Bladder microvascular endothelial cell (primary cell): Measurements from ENCODE around the gene AEBP1. TPM values are rescaled to one million over a fixed set of nuclear protein-coding genes. Genes with fewer than 3 reads are reported as not detected.

Experiments used
- total RNA-seq: library from RNA; depleted of rRNA; stranded (reverse); fragments of >200 nt; gene quantifications from 2 replicates; pipeline ENCODE4 v1.2.3, GENCODE V29; 2014

Gene AEBP1
- total RNA-seq, result 1.3 and 27.3 TPM in 2 replicates

GRCh38 chr7:44103923-44104859, at the start of gene AEBP1:
Gene AEBP1 (plus strand): TSS chr7:44104345. CDS start chr7:44104666, 321 bp downstream.

GRCh38 chr7:44065431-44066110, 38.6 kb upstream of the AEBP1 start, which contains the start of gene PGAM2:
Gene PGAM2 (minus strand): TSS chr7:44065567. CDS start chr7:44065529, 38 bp downstream.

GRCh38 chr7:44123190-44124003, 19.3 kb downstream of the AEBP1 start, which contains the start of gene POLD2:
Gene POLD2 (minus strand): TSS chr7:44123548. CDS start chr7:44122053, 1,495 bp downstream.

GRCh38 chr7:44141221-44141850, 37.2 kb downstream of the AEBP1 start, which contains the start of gene MYL7:
Gene MYL7 (minus strand): TSS chr7:44141332. CDS start chr7:44141305, 27 bp downstream.

Other genes with a start within 250 kb of the AEBP1 start
- gene MRPS24, start 234.8 kb upstream of the AEBP1 start, total RNA-seq, result 48.3 and 61.4 TPM in 2 replicates
- gene URGCP, start 197.7 kb upstream of the AEBP1 start, total RNA-seq, result 18.1 and 29.3 TPM in 2 replicates
- 4.7 and 9.1 TPM in 2 replicates for gene UBE2D4, start 177.9 kb upstream of the AEBP1 start, total RNA-seq
- gene SPDYE1, start 106.4 kb upstream of the AEBP1 start, total RNA-seq, result not detected in 2 replicates
- gene DBNL, start 59.6 kb upstream of the AEBP1 start, total RNA-seq, result 82.6 and 159 TPM in 2 replicates
- not detected in 2 replicates for gene PGAM2, start 38.8 kb upstream of the AEBP1 start, total RNA-seq
- gene POLM, start 21.8 kb upstream of the AEBP1 start, total RNA-seq, result 5.2 and 9.4 TPM in 2 replicates
- gene POLD2, start 19.2 kb downstream of the AEBP1 start, total RNA-seq, result 59.3 and 60.7 TPM in 2 replicates
- gene MYL7, start 37.0 kb downstream of the AEBP1 start, total RNA-seq, result not detected in 2 replicates
- under 0.01 and 0.25 TPM in 2 replicates for gene GCK, start 85.1 kb downstream of the AEBP1 start, total RNA-seq
- gene YKT6, start 96.6 kb downstream of the AEBP1 start, total RNA-seq, result 61.8 and 74.7 TPM in 2 replicates
- under 0.01 and 0.57 TPM in 2 replicates for gene CAMK2B, start 221.2 kb downstream of the AEBP1 start, total RNA-seq